Body of pancreas (tissue), 4 donors: ENCODE results near the gene KIAA0319L. TPM values are rescaled to one million over a fixed set of nuclear protein-coding genes. Genes with fewer than 3 reads are reported as not detected.

Experiments
- ATAC-seq: fragments of 150-250 bp; one replicate; pipeline ENCODE4 v1.9.1; 2016
- DNase-seq, 4 donors: peaks; one replicate each; pipeline ENCODE4 v3.0.0-alpha.2; 2019
- H3K27ac ChIP-seq, 4 donors: fragments of 200-600 bp; sonication (generic); 1 replicate in 3 of 4; 2 replicates in 1 of 4; pipeline versions ENCODE4 v1.5.1 to v1.6.1; 2016 to 2019; ENCODE audit warnings: mild to moderate bottlenecking in 1 of 4, mixed read lengths in 1 of 4, moderate library complexity in 1 of 4
- H3K27me3 ChIP-seq, 2 donors: fragments of 200-600 bp; sonication (generic); one replicate each; pipeline ENCODE4 v1.6.0; 2016; ENCODE audit warnings: mild to moderate bottlenecking in 1 of 2
- H3K36me3 ChIP-seq, 2 donors: fragments of 200-600 bp; sonication (generic); replicated peaks in 1 of 2; 2 replicates each; pipeline ENCODE4 v1.5.1; 2016; ENCODE audit warnings: low read depth in 2 of 2; ENCODE audit not compliant: insufficient read depth in 1 of 2
- H3K4me1 ChIP-seq: fragments of 200-600 bp; sonication (generic); one replicate; pipeline ENCODE4 v1.6.0; 2016
- H3K4me3 ChIP-seq, 2 donors: fragments of 200-600 bp; sonication (generic); 1 replicate in 1 of 2; 2 replicates in 1 of 2; pipeline ENCODE4 v1.5.1; 2016 to 2019
- H3K9me3 ChIP-seq, 3 donors: fragments of 200-600 bp; sonication (generic); 1 replicate in 2 of 3; 2 replicates in 1 of 3; pipeline ENCODE4 v1.5.1; 2016
- POLR2A ChIP-seq, 3 donors: fragments of 450-650 bp; IDR thresholded peaks; one replicate each; pipeline ENCODE4 v1.6.1; 2016; ENCODE audit warnings: antibody characterized with exemption in 3 of 3, mild to moderate bottlenecking in 2 of 3
- WGBS, 2 donors: methylation state at CpG; one replicate each; pipeline ENCODE4 v1.1.5; 2017; 5-methylcytosine and 5-hydroxymethylcytosine counted together
- intact Hi-C: fragments of 100-400 bp; cut with DNase I; formaldehyde crosslinking; loops from one replicate; pipeline ENCODE4 v1.15.1; 2023
- total RNA-seq, 2 donors: library from RNA; depleted of rRNA; stranded (reverse); fragments of >200 nt; gene quantifications; one replicate each; pipeline ENCODE4 v1.1.0, GENCODE V29; 2016
- TF ChIP-seq, protein P1 (sequence below), 7 experiments: fragments of 450-650 bp in 4 of 7; fragments of 200-600 bp in 3 of 7; sonication (generic) in 3 of 7; IDR thresholded peaks; one replicate each; pipeline ENCODE4 v1.5.1; 2016 to 2019; ENCODE audit warnings: antibody characterized with exemption in 7 of 7

The KIAA0319L gene
- total RNA-seq, 2 donors from 2014 or later: 61.0 to 74.5 TPM

DNA sequence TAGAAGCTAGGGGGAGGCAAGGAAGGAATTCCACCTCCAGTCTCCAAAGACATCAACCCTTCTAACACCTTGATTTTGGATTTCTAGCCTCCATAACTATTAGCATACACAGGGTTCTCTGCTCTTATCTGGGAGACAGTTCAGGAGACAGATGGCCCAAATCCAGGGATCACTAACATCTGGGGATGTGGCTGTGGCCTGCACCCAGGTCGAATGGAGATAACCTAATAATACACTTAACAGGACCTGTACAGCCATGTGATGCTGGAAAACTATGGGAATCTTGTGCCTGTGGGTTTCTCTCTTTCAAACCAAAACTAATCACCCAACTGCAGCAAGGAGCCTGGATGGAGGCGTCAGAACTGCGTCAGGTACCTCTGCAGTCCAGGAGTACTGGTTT lies 47.6 kb downstream of the KIAA0319L start:
- WGBS, 2 donors: 74 to 86% methylated on average over 3 of the region's 3 CpGs
- TF ChIP-seq, protein P1, sequence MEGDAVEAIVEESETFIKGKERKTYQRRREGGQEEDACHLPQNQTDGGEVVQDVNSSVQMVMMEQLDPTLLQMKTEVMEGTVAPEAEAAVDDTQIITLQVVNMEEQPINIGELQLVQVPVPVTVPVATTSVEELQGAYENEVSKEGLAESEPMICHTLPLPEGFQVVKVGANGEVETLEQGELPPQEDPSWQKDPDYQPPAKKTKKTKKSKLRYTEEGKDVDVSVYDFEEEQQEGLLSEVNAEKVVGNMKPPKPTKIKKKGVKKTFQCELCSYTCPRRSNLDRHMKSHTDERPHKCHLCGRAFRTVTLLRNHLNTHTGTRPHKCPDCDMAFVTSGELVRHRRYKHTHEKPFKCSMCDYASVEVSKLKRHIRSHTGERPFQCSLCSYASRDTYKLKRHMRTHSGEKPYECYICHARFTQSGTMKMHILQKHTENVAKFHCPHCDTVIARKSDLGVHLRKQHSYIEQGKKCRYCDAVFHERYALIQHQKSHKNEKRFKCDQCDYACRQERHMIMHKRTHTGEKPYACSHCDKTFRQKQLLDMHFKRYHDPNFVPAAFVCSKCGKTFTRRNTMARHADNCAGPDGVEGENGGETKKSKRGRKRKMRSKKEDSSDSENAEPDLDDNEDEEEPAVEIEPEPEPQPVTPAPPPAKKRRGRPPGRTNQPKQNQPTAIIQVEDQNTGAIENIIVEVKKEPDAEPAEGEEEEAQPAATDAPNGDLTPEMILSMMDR (IDR thresholded peaks at IDR 0.05): no peak
- TF ChIP-seq POLR2A (IDR thresholded peaks at IDR 0.05): no peak
- ATAC-seq (no peak), DNase-seq (no peak)
- H3K36me3 ChIP-seq: no peaks in the 10 kb centered on the region
- H3K27me3 ChIP-seq: no peaks in the 10 kb centered on the region
- no peak overlapping the region for H3K27ac ChIP-seq
- peaks cover 45% of the 10 kb centered on the region for H3K4me1 ChIP-seq
- intact Hi-C loops: no loop called here
- no peak overlapping the region for H3K4me3 ChIP-seq
- no peaks in the 10 kb centered on the region for H3K9me3 ChIP-seq

DNA sequence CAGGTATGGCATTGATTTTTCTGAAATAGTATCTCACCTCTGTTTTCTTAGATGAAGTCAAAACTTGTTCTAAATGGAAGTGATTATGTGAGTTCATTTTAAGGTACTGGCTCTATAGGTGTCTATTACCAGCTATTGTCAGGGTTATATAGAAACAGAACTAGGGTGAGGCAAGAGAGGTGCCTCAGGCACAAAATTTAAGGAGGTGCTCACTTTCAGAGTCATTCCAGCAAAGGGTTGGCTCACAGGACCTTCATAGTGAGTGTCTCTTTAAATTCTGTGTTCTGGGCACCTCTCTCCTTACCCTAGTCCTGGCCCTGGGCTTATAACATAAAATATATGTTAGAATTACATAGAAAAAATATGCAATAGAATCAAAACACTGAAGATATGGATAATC lies 49.3 kb downstream of the KIAA0319L start:
- TF ChIP-seq, protein P1 (IDR thresholded peaks at IDR 0.05): no peak
- no peak for TF ChIP-seq POLR2A (IDR thresholded peaks at IDR 0.05)
- Histone ChIP-seq H3K27me3 (no peaks in the 10 kb centered on the region), H3K36me3 (no peaks in the 10 kb centered on the region), H3K27ac (no peak overlapping the region), H3K4me1 (peaks cover 45% of the 10 kb centered on the region), H3K4me3 (no peak overlapping the region), H3K9me3 (no peaks in the 10 kb centered on the region)
- DNase-seq (no peak), ATAC-seq (no peak)
- intact Hi-C loops: no loop called here

DNA sequence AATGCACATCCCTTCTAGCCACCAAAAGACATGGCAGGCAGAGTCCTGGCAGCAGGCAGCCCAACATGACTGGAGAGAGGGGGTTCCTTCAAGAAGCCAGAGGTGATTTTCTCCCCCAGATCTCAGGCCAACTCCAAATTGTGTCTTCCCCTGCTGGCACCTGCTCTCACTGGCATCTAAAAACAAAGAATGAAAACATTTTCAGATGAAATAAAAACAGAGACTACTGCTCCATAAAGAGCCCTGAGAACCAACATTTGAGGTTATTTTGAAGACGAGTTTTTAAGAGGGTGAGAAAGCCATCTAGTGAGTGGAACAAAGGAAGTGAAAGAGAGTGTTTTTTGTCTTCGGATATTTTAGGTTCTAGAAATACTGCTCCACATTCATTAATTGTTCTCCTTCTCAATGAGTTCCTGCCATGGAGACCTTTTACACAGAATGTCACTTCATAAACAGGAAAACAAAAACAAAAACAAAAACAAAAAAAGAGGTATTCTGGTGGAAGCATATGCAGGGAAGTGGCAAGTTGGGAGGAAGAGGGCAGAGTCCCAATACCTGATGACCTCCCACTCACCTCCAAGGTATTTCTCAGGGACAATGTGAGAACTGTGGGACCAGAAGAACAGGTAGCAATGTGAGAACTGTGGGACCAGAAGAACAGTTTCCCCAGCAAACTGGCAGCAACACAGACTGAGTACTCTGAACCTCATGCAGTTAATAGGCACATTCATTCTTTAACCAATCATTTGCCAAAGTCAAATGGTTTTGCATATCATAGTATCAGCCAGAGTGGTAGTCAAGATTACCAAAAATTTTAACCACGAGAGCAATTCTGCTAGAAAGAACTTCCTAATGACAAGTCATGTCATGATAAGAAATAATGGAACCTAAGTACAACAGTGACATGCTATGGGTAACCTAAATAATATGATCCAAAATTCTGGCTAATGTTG lies 50.0 kb downstream of the KIAA0319L start:
- Histone ChIP-seq H3K36me3 (no peaks in the 10 kb centered on the region), H3K4me1 (peaks cover 45% of the 10 kb centered on the region), H3K27me3 (no peaks in the 10 kb centered on the region), H3K27ac (peak overlapping the region in 1 of 4 donors; percentile 20), H3K9me3 (no peaks in the 10 kb centered on the region), H3K4me3 (no peak overlapping the region)
- 67 to 70% methylated on average over 3 of the region's 3 CpGs for WGBS, 2 donors
- TF ChIP-seq, protein P1 (IDR thresholded peaks at IDR 0.05): no peak
- TF ChIP-seq POLR2A (IDR thresholded peaks at IDR 0.05): no peak
- ATAC-seq (no peak), DNase-seq (no peak)
- intact Hi-C loops: no loop called here

DNA sequence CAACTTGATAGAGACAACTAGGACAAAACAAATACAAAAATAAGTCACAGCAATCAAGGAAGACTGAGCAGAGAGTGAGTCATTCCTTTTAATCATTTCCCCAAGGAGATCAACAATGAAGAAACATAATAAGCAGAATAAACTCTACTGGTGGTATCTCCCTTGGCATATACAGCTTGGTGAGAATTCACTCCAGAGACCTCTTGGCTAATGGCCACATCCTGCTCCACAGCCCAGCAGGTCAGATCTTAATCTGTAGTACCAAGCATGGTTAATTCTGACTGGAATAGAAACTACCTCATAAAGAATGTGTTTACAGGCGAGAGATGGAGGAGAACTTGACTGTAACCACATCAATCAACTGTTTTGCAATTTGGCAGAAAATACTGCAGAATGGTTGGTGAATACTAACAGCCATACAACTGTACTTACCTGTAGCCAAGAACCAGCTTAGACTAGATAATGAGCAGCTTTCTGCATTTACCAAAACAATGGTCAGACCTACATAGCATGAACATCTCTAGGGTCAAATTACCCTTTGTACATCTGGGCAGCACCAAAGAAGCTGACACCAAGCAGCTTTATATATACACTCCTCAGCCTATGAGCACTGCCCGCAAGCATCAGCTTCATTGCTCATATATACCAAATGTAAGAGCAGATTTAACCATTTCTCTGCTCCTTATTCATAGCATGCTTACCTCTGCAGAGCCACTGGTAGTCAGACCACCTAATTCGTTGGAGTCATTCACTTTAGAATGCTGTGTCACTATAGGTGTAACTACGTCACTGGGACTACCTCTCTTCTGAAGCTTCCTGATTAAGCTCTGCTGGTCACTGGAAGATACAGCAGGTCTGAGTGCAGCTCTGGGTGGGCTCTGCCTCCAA lies 51.0 kb downstream of the KIAA0319L start:
- no peaks in the 10 kb centered on the region for H3K27me3 ChIP-seq
- TF ChIP-seq, protein P1 (IDR thresholded peaks at IDR 0.05): no peak
- TF ChIP-seq POLR2A (IDR thresholded peaks at IDR 0.05): no peak
- intact Hi-C loops: no loop called here
- no peak overlapping the region for H3K4me3 ChIP-seq
- WGBS, 2 donors: 78% methylated on average over 4 of the region's 4 CpGs
- peak overlapping the region in 2 of 4 donors; percentile 11 to 31 for H3K27ac ChIP-seq
- peaks cover 45% of the 10 kb centered on the region for H3K4me1 ChIP-seq
- peak; percentile 16 to 56 (median 50) for DNase-seq
- peak; percentile 76 for ATAC-seq
- no peaks in the 10 kb centered on the region for H3K9me3 ChIP-seq
- H3K36me3 ChIP-seq: no peaks in the 10 kb centered on the region
